ENCODE results near the gene E2F8. TPM values are rescaled to one million over a fixed set of nuclear protein-coding genes. Genes with fewer than 3 reads are reported as not detected.

Gene E2F8
- total RNA-seq, 2 experiments from 2014 or later = 32.9 to 46.9 TPM

DNA sequence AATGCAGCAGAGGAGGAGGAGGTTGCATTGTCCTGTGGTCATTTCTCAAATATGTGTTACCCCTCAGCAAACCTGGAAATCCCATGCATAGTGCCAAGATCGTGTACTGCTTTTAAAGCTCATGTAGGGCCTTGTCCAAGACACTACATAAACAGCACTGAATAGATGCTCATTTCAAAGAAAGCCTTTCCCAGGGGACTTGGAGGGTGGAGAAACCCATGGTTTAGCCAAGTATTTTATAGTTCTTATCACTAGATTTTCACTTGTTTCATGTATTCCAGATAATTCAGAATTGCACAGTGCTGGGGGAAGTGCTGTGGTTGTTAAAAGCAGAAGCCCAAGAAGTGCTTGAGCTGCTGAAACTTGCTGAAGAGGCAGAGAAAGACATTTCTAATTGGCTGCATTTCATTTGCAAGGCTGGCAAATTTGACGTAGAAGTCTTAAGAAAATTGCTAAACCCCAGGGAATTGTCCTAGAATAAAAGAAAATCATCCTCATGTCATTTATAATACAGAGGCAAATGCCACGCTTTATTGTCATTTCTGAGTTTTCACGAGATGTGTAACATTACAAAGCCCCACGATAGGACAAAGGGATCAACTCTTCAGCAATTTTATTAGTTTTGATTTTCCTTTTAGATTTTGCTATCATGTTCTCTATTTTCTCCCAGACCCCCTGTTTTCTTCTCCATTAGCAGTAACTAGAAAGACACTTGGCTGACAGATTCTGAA lies 59.0 kb downstream of the E2F8 start:
- Mint-ChIP-seq H3K9me3 (ENCODE audit: low read depth) (no peaks in the 10 kb centered on the region), H3K27me3 (no peaks in the 10 kb centered on the region), H3K4me3 (no peak overlapping the region), H3K27ac (no peak overlapping the region), H3K4me1 (no peaks in the 10 kb centered on the region), H3K36me3 (peaks cover 6% of the 10 kb centered on the region)
- no peak for ATAC-seq
- CTCF ChIA-PET = no interaction called here
- no peak for DNase-seq

DNA sequence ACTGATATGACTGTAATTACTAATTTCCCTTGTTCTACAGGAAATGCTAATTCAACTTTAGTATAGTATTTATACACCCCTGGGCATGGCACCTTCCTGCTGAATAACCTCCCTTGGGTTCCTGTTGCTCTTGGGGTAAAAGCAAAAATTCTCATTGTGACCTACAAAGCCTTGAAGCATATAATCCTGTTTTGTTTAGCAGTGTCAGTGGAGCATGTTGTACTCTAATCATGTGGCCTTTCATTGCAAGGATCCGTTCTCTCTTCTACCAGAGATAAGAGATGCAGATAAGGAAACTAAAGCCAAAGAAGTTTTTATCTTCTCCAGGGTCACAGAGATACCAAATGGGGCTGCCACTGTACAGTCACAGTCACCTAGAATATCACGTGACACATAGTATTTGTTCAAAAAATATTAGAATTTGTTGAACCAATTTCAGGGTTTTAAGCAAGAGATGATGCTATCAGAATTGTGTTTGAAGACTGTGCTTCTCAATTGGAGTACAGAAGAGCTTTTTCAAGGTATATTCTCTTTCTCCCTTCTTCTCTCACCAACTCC lies 64.0 kb downstream of the E2F8 start:
- H3K9me3 Mint-ChIP-seq (ENCODE audit: low read depth) = no peaks in the 10 kb centered on the region
- H3K36me3 Mint-ChIP-seq = peaks cover 33% of the 10 kb centered on the region
- DNase-seq = no peak
- no peak overlapping the region for H3K4me3 Mint-ChIP-seq
- H3K27ac Mint-ChIP-seq = no peak overlapping the region
- CTCF ChIA-PET = no interaction called here
- H3K4me1 Mint-ChIP-seq = no peaks in the 10 kb centered on the region
- ATAC-seq = no peak
- H3K27me3 Mint-ChIP-seq = no peaks in the 10 kb centered on the region

Other genes starting within 250 kb of the E2F8 start
- gene MRGPRX2, start 180.2 kb downstream of the E2F8 start, total RNA-seq = not detected
- gene ZDHHC13, start 123.8 kb downstream of the E2F8 start, total RNA-seq = 10 to 100 TPM; 21.7 to 28.7 TPM
- not detected for gene CSRP3, start 39.0 kb downstream of the E2F8 start, total RNA-seq